AG04449 (cell line): ENCODE measurements around the gene DYNLRB2.
A peak's percentile ranks its signal among the peaks of the same experiment; 100 is the strongest.

Experiments
- CTCF ChIA-PET: fragments of 350-600 bp; formaldehyde crosslinking; extraction: SDS; loops from one replicate; lab custom pipeline; 2021; ENCODE audit warnings: antibody characterized with exemption; lab: Yijun Ruan, JAX
- POLR2A ChIA-PET: fragments of 400-600, 350-600 bp; formaldehyde crosslinking; extraction: SDS; loops from one replicate; lab custom pipeline; 2020; ENCODE audit warnings: antibody characterized with exemption, inconsistent platforms; lab: Yijun Ruan, JAX
- DNase-seq: peaks from one replicate; pipeline ENCODE4 v3.0.0-alpha.2; 2010; ENCODE audit warnings: low read depth, low spot score
- H3K4me3 ChIP-seq: 2 replicates; pipeline ENCODE4 v1.5.1; 2011; ENCODE audit warnings: low read depth, mild to moderate bottlenecking, control low read depth, low read length
- CTCF ChIP-seq: IDR thresholded peaks from one replicate; pipeline ENCODE4 v1.5.1; 2011; ENCODE audit warnings: mild to moderate bottlenecking, moderate library complexity, low read length, control low read depth, inconsistent platforms; ENCODE audit not compliant: insufficient read depth; ENCODE audit errors: missing control alignments

Gene DYNLRB2

GRCh38 chr16:80540516-80541305, at the start of gene DYNLRB2:
TSS of gene DYNLRB2 (plus strand) at chr16:80540993. CDS start at chr16:80541077, 84 bp downstream.
- no peak for TF ChIP-seq CTCF
- POLR2A ChIA-PET = no interaction called here
- CTCF ChIA-PET = interaction anchor here (1.1 to 4.1 kb wide), 3 partner anchors 14 to 284 kb away, joined by 3 to 34 read pairs (median 11); no protein-coding TSS in a partner anchor
- DNase-seq = peak; percentile 47
- H3K4me3 ChIP-seq = peak within 1 kb of the TSS; percentile 83

- no peak for TF ChIP-seq CTCF
- DNase-seq = no peak
- POLR2A ChIA-PET = no interaction called here
- CTCF ChIA-PET = interaction anchor here (1.0 kb wide), 1 partner anchor 26 kb away, joined by 3 read pairs; no protein-coding TSS in a partner anchor
- no peak overlapping the region for H3K4me3 ChIP-seq
Observed at GRCh38 chr16:80500116-80500859, 40.5 kb upstream of the DYNLRB2 start.

GRCh38 chr16:80500961-80501525, 39.8 kb upstream of the DYNLRB2 start:
- no peak for DNase-seq
- CTCF ChIA-PET = interaction anchor here (0.7 to 1.0 kb wide), 2 partner anchors 25 to 327 kb away, joined by 3 read pairs; no protein-coding TSS in a partner anchor
- H3K4me3 ChIP-seq = no peak overlapping the region
- TF ChIP-seq CTCF = no peak
- POLR2A ChIA-PET = no interaction called here

GRCh38 chr16:80503107-80503506, 37.7 kb upstream of the DYNLRB2 start:
- TF ChIP-seq CTCF = no peak
- no peak for DNase-seq
- no peak overlapping the region for H3K4me3 ChIP-seq
- CTCF ChIA-PET = interaction anchor here (1.0 to 1.2 kb wide), 2 partner anchors 23 to 322 kb away, joined by 4 to 5 read pairs; no protein-coding TSS in a partner anchor
- POLR2A ChIA-PET = no interaction called here

GRCh38 chr16:80507538-80507937, 33.3 kb upstream of the DYNLRB2 start:
- CTCF ChIA-PET = no interaction called here
- no peak overlapping the region for H3K4me3 ChIP-seq
- POLR2A ChIA-PET = no interaction called here
- no peak for TF ChIP-seq CTCF
- no peak for DNase-seq
